WTC11 (cell line): ENCODE measurements around the gene KIAA1586. TPM values are rescaled to one million over a fixed set of nuclear protein-coding genes. Genes with fewer than 3 reads are reported as not detected.
"Not testable (repeated sequence)": the region's sequence is repeated elsewhere in the genome, so short reads cannot be mapped to it uniquely, and the experiment has no call there.

ENCODE experiments used
- ATAC-seq: fragments of 200-7000 bp; cut with Tn5 transposase; 2 replicates; pipeline ENCODE4 v1.10.0; 2021; ENCODE audit warnings: mild to moderate bottlenecking, moderate library complexity
- Bru-seq: library from RNA; stranded (reverse); fragments of 400-500 nt; gene quantifications from one replicate; lab custom pipeline; 2021; lab: Mats Ljungman, UMichigan
- CTCF ChIA-PET: fragments of 300-600 bp; sonication (Branson Sonifier 250); formaldehyde crosslinking; loops from one replicate; lab custom pipeline; 2021; ENCODE audit warnings: antibody characterized with exemption; lab: Charles Lee
- POLR2A ChIA-PET: fragments of 350-600 bp; sonication (Branson Sonifier 250); formaldehyde crosslinking; loops from one replicate; lab custom pipeline; 2021; ENCODE audit warnings: antibody characterized with exemption; lab: Charles Lee
- DNase-seq: peaks from one replicate; pipeline ENCODE4 v3.0.0; 2021; ENCODE audit warnings: low spot score
- H3K27ac Mint-ChIP-seq: 2 replicates; pipeline ENCODE4 v1.8.0; 2021; ENCODE audit warnings: mixed read lengths
- H3K27me3 Mint-ChIP-seq: 2 replicates; pipeline ENCODE4 v1.8.0; 2021; ENCODE audit warnings: low read depth, mild to moderate bottlenecking, moderate library complexity, mixed read lengths
- H3K36me3 Mint-ChIP-seq: 2 replicates; pipeline ENCODE4 v1.8.0; 2021; ENCODE audit warnings: mixed read lengths
- H3K4me1 Mint-ChIP-seq: 2 replicates; pipeline ENCODE4 v1.8.0; 2022; ENCODE audit warnings: mixed read lengths
- H3K4me3 Mint-ChIP-seq: 2 replicates; pipeline ENCODE4 v1.8.0; 2021; ENCODE audit warnings: mild to moderate bottlenecking, moderate library complexity, mixed read lengths
- H3K9me3 Mint-ChIP-seq: 2 replicates; pipeline ENCODE4 v1.8.0; 2021; ENCODE audit warnings: mixed read lengths
- CDX4 ChIP-seq: fragments of 250-450 bp; sonication (Bioruptor Pico); IDR thresholded peaks from 2 replicates; pipeline ENCODE4 v1.9.0; 2021; ENCODE audit warnings: moderate library complexity, mild to moderate bottlenecking, inconsistent platforms, borderline replicate concordance
- E2F1 ChIP-seq: sonication (generic); formaldehyde crosslinking; IDR thresholded peaks from 2 replicates; pipeline ENCODE4 v1.8.0; 2022; ENCODE audit warnings: mild to moderate bottlenecking, missing genetic modification reagents
- ELF4 ChIP-seq: sonication (generic); formaldehyde crosslinking; IDR thresholded peaks from 2 replicates; pipeline ENCODE4 v1.8.1; 2022; ENCODE audit warnings: low read depth, mild to moderate bottlenecking, moderate library complexity, missing genetic modification reagents
- ETV6 ChIP-seq: sonication (generic); formaldehyde crosslinking; IDR thresholded peaks from 2 replicates; pipeline ENCODE4 v1.8.1; 2022; ENCODE audit warnings: mild to moderate bottlenecking, missing genetic modification reagents
- FOXK1 ChIP-seq: sonication (generic); formaldehyde crosslinking; IDR thresholded peaks from 2 replicates; pipeline ENCODE4 v1.8.0; 2022; ENCODE audit warnings: mild to moderate bottlenecking, moderate library complexity, missing genetic modification reagents
- GABPB1 ChIP-seq: sonication (generic); formaldehyde crosslinking; IDR thresholded peaks from 2 replicates; pipeline ENCODE4 v1.8.1; 2023; ENCODE audit warnings: mild to moderate bottlenecking, missing genetic modification reagents
- JAZF1 ChIP-seq: fragments of 250-450 bp; sonication (Bioruptor Pico); IDR thresholded peaks from 2 replicates; pipeline ENCODE4 v1.9.0; 2021; ENCODE audit warnings: moderate library complexity, mild to moderate bottlenecking, inconsistent platforms
- KAT7 ChIP-seq: sonication (generic); formaldehyde crosslinking; IDR thresholded peaks from 2 replicates; pipeline ENCODE4 v1.8.1; 2023; ENCODE audit warnings: missing genetic modification reagents, mild to moderate bottlenecking, borderline replicate concordance
- MAX ChIP-seq: sonication (generic); formaldehyde crosslinking; IDR thresholded peaks from 2 replicates; pipeline ENCODE4 v1.8.0; 2022; ENCODE audit warnings: mild to moderate bottlenecking, missing genetic modification reagents
- NFATC4 ChIP-seq: fragments of 250-450 bp; sonication (Bioruptor Pico); IDR thresholded peaks from 2 replicates; pipeline ENCODE4 v1.9.0; 2021; ENCODE audit warnings: mild to moderate bottlenecking
- NFE2L1 ChIP-seq: sonication (generic); formaldehyde crosslinking; IDR thresholded peaks from 2 replicates; pipeline ENCODE4 v1.8.1; 2023; ENCODE audit warnings: missing genetic modification reagents
- NFYB ChIP-seq: sonication (generic); formaldehyde crosslinking; conservative IDR thresholded peaks from 2 replicates; pipeline ENCODE4 v1.8.0; 2022; ENCODE audit warnings: low read depth, missing genetic modification reagents
- SMAD3 ChIP-seq: sonication (generic); formaldehyde crosslinking; IDR thresholded peaks from 2 replicates; pipeline ENCODE4 v1.8.0; 2022; ENCODE audit warnings: missing genetic modification reagents, mild to moderate bottlenecking, borderline replicate concordance
- SMAD4 ChIP-seq: sonication (generic); formaldehyde crosslinking; IDR thresholded peaks from 2 replicates; pipeline ENCODE4 v1.8.0; 2022; ENCODE audit warnings: mild to moderate bottlenecking, missing genetic modification reagents
- TEAD1 ChIP-seq: sonication (generic); formaldehyde crosslinking; IDR thresholded peaks from 2 replicates; pipeline ENCODE4 v1.8.0; 2022; ENCODE audit warnings: mild to moderate bottlenecking, missing genetic modification reagents
- ZBTB21 ChIP-seq: sonication (generic); formaldehyde crosslinking; IDR thresholded peaks from 2 replicates; pipeline ENCODE4 v1.8.1; 2023; ENCODE audit warnings: mild to moderate bottlenecking, missing genetic modification reagents, borderline replicate concordance
- ZBTB43 ChIP-seq: sonication (generic); formaldehyde crosslinking; IDR thresholded peaks from 2 replicates; pipeline ENCODE4 v1.8.1; 2023; ENCODE audit warnings: mild to moderate bottlenecking, missing genetic modification reagents
- long read RNA-seq, 3 experiments: library from RNA in 1 of 3; library from capped mRNA in 1 of 3; library from polyadenylated mRNA in 1 of 3; unstranded in 2 of 3; stranded (forward) in 1 of 3; transcript quantifications; one replicate each; pipeline ENCODE4 v2.0.0, GENCODE V29; 2021
- total RNA-seq: library from RNA; stranded (reverse); gene quantifications from 3 replicates; pipeline ENCODE4 v1.2.3, GENCODE V29; 2021
- TF ChIP-seq, protein P1 (sequence below): sonication (generic); formaldehyde crosslinking; IDR thresholded peaks from 2 replicates; pipeline ENCODE4 v1.8.1; 2022; ENCODE audit warnings: mild to moderate bottlenecking, moderate library complexity, missing genetic modification reagents

Gene KIAA1586
- 17.2 to 20.6 TPM (median 17.6 TPM) in 3 replicates for total RNA-seq
- percentile 94 among the genes with signal in this experiment for Bru-seq, nascent RNA
- long read RNA-seq, experiment 1, transcript KIAA1586-201 (4 exons, 2,933 nt): major isoform, 92 of 129 reads
- long read RNA-seq, experiment 1, transcript KIAA1586-203 (3 exons, 2,883 nt): minor isoform, 8 of 129 reads
- long read RNA-seq, experiment 1, partial matches to known transcripts: 7 of 129 reads
- long read RNA-seq, experiment 1, other reads (novel, unspliced or antisense): 22 of 129 reads
- long read RNA-seq, experiment 2, transcript KIAA1586-201 (4 exons, 2,933 nt): major isoform, 16 of 29 reads
- long read RNA-seq, experiment 2, partial matches to known transcripts: 3 of 29 reads
- long read RNA-seq, experiment 2, other reads (novel, unspliced or antisense): 10 of 29 reads
- long read RNA-seq, experiment 3, transcript KIAA1586-203 (3 exons, 2,883 nt): minor isoform, 5 of 83 reads
- long read RNA-seq, experiment 3, transcript KIAA1586-201 (4 exons, 2,933 nt): major isoform, 73 of 83 reads
- long read RNA-seq, experiment 3, partial matches to known transcripts: 0 of 83 reads
- long read RNA-seq, experiment 3, other reads (novel, unspliced or antisense): 4 of 83 reads

- H3K36me3 Mint-ChIP-seq: peaks cover 24% of the 10 kb centered on the region
- peaks cover 15% of the 10 kb centered on the region for H3K4me1 Mint-ChIP-seq
- POLR2A ChIA-PET: interaction anchor here (0.8 kb wide), 1 partner anchor 92 kb away, joined by 3 read pairs; the partner anchor contains the start of gene BEND6
- DNase-seq: peak; percentile 81
- not testable (repeated sequence) for H3K9me3 Mint-ChIP-seq
- H3K4me3 Mint-ChIP-seq: peak within 1 kb of the TSS; percentile 83
- peak; percentile 97 for ATAC-seq
- CTCF ChIA-PET: interaction anchor here (0.6 to 1.5 kb wide), 3 partner anchors 91 to 144 kb away, joined by 3 to 4 read pairs (median 3); partner anchors contain the start of gene BEND6
- peak within 1 kb of the TSS; percentile 90 for H3K27ac Mint-ChIP-seq
- TF ChIP-seq TEAD1 (CRISPR knock-in tag) (peak; percentile 37; the same call in 1 of the 2 replicates), ETV6 (0 out of 2 replicates have a peak, but pooled peaks have one; percentile 47), SMAD3 (CRISPR knock-in tag) (0 out of 2 replicates have a peak, but pooled peaks have one; percentile 45), MAX (CRISPR knock-in tag) (peak; percentile 65; the same call in 1 of the 2 replicates), FOXK1 (CRISPR knock-in tag) (0 out of 2 replicates have a peak, but pooled peaks have one; percentile 45), GABPB1 (CRISPR knock-in tag) (peak; percentile 75)
- TF ChIP-seq, protein P1, sequence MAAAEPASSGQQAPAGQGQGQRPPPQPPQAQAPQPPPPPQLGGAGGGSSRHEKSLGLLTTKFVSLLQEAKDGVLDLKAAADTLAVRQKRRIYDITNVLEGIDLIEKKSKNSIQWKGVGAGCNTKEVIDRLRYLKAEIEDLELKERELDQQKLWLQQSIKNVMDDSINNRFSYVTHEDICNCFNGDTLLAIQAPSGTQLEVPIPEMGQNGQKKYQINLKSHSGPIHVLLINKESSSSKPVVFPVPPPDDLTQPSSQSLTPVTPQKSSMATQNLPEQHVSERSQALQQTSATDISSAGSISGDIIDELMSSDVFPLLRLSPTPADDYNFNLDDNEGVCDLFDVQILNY (CRISPR knock-in tag): peak; percentile 89
- peaks cover 35% of the 10 kb centered on the region for H3K27me3 Mint-ChIP-seq
These were observed at the start of gene KIAA1586 for GRCh38 chr6:57046332-57047256. KIAA1586 (plus strand) TSS chr6:57046693; CDS start chr6:57046756, 63 bp downstream.

DNA sequence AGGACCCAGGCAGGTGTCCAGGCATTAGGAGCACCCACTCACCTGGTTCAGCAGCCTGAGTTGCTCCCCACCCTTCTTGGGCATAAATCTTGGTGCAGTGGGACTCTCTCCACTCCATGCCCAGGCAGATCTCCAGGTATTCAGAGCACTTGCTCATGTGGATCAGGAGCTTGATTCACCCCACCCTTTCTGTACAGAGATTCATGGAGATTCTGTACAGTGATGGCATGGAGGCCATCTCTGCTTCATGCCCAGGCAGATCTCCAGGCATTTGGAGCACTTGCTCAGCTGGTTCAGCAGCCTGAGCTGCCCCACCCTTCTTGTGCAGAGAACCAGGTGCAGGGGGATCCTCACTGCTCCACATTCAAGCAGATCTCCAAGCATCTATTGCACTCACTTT, 47.4 kb upstream of the KIAA1586 start:
- Mint-ChIP-seq H3K36me3 (peaks cover 13% of the 10 kb centered on the region), H3K4me1 (no peaks in the 10 kb centered on the region), H3K27me3 (no peaks in the 10 kb centered on the region), H3K4me3 (no peak overlapping the region), H3K27ac (no peak overlapping the region)
- DNase-seq: no peak
- POLR2A ChIA-PET: no interaction called here
- ATAC-seq: no peak
- TF ChIP-seq SMAD4: no peak
- no peak for TF ChIP-seq ZBTB21 (CRISPR knock-in tag)
- no peak for TF ChIP-seq NFE2L1 (CRISPR knock-in tag)
- no peak for TF ChIP-seq JAZF1 (CRISPR knock-in tag)
- no peak for TF ChIP-seq E2F1 (CRISPR knock-in tag)
- TF ChIP-seq ZBTB43 (CRISPR knock-in tag): no peak
- TF ChIP-seq ELF4 (CRISPR knock-in tag): no peak
- TF ChIP-seq CDX4 (CRISPR knock-in tag): no peak
- no peak for TF ChIP-seq NFYB
- no peak for TF ChIP-seq KAT7 (CRISPR knock-in tag)
- TF ChIP-seq NFATC4: no peak
- TF ChIP-seq, protein P1 (CRISPR knock-in tag): no peak
- TF ChIP-seq, all 79 proteins: peak for 0
- CTCF ChIA-PET: no interaction called here
- peaks cover 22% of the 10 kb centered on the region for H3K9me3 Mint-ChIP-seq

DNA sequence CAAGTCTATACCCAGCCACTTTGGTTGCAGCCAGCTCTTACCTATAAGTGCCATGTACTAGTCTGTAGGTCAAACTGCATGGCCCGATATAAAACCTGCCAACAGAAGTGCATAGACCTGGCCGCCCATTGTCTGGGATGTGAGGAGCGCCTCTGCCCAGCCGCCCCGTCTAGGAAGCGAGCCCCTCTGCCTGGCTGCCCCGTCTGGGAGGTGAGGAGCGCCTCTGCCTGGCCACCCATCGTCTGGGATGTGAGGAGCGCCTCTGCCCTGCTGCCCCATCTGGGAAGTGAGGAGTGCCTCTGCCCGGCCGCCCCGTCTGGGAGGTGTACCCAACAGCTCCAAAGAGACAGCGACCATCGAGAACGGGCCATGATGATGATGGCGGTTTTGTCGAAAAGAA, 46.7 kb upstream of the KIAA1586 start:
- DNase-seq: not testable (repeated sequence)

More for the DNA sequence above, 46.7 kb upstream of the KIAA1586 start:
- Mint-ChIP-seq H3K36me3 (peaks cover 13% of the 10 kb centered on the region), H3K9me3 (peaks cover 22% of the 10 kb centered on the region)
- H3K27me3 Mint-ChIP-seq, POLR2A ChIA-PET, CTCF ChIA-PET, H3K4me1 Mint-ChIP-seq, H3K4me3 Mint-ChIP-seq, ATAC-seq, H3K27ac Mint-ChIP-seq: not testable (repeated sequence)
